MV-4-11 (cell line): ENCODE measurements around the gene MRGPRE.

Experiments
- DNase-seq: peaks from one replicate; lab custom pipeline; 2025; lab: John Stamatoyannopoulos, UW

MRGPRE gene

DNA sequence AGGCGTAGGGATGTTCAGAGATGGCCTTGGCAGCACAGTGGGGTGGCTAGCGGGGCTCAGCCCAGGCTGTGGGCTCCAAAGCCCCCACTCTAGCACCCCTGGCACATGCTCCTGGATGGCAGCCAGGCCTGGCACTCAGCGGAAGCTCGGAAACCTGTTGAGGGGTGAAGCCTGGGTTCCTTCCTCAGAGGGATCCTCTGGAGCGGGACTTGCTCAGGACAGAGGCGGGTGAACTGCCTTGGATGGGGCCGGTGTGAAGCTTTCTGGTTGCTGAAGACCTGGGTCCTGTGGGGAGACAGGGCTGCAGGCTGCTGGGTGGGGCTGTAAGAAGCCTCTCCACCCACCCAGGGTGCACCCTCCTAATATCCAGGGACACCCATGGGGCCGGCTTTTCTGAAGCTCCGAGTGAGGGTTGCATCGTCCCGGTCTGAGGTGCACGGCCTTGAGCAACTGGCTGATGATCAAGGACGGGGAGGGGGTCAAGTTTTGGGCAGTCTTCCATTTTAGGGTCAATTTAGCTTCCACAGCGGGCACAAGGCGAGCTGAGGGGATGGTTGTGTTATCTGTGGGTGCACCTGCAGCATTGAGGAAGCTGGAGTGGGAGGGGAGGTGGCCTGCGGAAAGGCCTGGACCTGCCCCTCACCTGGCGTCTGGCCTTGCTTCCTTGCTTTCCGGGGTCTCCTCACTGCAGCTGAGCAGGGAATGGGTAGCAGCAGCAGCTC lies 5.2 kb downstream of the MRGPRE start:
- no peak for DNase-seq

DNA sequence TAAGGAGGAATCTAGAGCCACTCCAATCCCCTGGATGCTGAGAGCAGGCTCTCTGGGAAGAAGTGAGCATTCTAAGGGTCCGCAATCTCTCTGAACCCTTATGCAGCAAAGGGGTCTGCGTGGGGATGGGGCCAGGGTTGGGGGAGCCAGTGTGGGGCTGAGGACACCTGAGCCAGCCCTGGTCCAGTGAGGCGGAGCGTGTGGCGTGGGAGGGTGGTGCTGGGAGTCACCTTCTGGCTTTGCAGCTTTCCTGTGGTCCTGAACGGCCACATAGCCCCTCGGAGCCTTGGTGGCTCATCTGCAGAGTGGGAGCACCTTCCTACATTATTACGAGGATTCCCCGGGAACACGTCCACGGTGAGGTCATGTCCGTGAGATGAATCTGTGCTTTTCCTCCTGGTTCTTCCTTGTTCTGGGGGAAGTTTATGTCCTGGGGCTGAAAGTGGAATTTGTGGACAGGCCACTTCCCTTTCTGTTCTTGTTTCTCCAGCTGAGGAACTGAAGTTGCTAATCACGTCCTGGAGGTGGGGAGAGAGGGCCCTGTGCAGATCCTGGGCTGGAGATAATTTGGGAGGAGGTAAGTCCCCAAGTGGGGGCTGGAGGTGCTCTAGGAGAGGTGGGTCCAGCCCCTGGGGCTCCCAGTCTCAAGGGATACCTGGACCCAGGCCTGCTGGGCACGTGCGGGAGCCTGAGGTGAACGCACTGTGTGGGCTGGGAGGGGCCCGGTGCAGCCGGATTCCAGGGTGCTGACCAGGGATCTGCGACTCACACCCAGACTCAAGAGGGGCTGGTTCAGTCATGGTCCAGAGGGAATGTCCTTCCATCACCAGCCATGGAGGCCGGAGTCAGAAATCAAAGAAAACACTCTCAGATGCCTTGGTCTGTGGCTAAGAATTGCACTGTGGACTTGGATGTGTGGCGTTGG lies 6.1 kb downstream of the MRGPRE start:
- DNase-seq, result peak; percentile 76

DNA sequence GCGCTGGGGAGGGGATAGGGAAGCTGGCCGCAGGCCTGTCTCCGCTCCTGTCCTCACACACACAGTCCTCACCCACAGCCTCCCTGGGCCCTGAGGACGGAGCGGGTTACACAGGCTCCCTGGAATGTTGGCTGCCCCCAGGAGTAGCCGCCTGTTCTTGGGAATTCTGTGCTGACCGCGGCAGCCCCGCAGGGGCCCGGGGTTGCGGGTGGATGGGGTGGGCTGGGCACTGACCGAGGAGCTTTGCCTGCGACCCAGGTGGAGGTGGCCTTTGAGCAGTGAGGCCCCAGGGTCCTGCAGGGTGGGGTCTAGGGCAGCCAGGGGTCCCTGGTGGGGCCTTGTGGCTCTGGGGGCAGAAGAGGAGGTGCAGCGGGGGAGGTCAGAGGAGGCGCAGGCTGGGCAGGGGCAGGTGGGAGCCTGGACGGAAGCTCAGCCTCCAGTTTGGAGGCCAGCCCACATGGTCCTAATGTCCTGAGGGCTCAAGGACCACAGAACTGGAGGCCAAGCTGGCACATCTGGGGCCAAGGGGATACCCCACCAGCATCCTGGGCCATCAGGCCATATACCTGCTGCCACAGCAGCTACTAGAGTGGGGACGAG lies 7.0 kb downstream of the MRGPRE start:
- no peak for DNase-seq

DNA sequence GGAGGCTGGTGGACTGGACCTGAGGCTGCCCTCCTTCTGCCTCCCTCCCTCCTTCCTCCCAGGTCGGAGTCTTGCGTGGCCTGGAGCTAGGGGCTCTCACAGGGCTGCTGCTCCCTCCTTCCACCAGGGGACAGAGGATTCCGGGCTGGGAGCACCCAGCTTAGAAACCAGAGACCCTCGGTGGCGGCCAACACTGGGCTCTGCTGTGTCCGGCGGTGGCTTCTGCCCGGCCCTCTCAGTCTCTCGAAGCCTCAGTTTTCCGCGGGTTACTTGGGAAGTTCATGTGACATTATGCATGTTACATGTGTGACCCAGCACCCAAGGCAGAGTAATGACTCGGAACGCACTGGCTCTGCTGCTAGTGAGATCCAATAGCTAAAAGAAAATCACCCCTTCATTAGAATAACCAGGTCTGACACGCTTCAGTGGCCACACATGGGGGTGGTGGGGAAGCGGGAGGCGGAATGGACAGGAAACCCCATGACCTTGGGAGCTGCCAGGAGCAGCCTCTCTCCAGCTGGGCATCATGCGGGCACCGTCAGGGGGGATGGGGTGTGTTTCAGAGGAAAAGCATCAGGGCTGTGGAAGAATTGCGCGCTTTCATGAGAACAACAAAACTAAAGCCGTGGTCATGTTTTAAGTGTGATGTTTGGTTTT lies 7.7 kb downstream of the MRGPRE start:
- DNase-seq, result no peak

DNA sequence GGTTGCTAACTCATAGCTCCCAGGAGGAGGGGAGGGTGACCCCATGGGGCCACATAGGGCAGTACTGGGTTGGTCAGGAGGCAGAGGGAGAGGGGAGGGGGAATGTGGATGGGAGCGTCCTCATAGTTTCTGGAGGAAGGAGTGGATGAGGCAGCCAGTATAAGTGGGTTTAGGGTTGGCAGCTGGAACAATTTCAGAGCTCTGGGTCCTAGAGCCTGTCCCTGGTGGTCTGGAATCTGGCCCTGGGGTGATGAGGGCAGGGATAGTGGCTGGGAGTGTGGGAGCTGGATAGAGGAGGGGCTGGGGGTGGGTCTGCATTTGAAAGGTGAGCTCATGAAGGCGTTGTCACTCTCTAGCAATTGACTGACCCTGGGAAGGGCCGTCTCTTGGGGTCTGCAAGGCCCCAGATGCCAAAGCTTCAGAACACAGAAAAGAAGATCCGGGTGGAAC lies 8.3 kb downstream of the MRGPRE start:
- DNase-seq, result no peak

DNA sequence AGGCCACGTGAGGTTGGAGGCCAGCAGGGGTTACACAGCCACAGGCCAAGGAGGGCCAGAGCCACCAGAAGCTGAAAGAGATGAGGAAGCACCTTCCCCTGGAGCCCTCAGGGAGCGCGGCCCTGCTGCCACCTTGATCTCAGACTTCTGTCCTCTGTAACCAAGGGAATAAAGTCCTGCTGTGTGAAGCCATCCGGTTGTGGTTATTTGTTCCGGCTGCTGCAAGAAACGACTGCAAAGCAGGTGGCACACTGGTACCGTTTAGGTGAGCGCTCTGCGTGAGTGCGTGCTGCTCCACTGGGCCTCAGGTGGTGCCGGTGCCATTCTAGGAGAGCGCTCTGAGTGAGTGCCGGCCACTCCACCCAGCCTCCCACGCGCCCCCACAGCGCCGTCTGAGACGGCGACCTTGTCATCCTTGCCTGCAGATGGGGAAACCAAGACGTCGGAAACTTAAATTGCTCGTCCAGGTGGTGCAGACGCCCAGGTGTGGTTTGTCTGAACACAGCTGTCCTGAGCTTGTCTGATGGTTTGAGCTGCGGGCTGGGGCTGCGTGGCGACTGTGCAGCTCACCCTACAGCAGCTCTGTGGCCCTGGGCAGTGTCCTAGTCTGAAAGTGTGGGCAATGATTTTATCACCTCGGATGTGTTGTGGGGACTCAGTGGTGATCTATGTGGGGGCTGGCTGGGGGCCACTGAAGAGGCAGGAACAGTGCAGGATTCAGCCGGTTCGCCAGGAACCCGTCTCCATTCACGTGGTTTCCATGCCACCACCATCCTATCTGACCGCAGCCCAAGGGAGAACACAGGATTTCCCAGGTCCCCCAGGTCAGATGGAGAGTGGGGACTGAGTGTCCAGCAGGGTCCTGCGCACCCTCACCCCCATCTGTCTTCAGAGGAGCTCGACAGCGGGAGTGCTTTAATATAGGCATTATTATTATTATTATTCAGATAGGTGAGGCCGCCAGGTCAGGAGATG lies 9.0 kb downstream of the MRGPRE start:
- DNase-seq, result peak; percentile 34

DNA sequence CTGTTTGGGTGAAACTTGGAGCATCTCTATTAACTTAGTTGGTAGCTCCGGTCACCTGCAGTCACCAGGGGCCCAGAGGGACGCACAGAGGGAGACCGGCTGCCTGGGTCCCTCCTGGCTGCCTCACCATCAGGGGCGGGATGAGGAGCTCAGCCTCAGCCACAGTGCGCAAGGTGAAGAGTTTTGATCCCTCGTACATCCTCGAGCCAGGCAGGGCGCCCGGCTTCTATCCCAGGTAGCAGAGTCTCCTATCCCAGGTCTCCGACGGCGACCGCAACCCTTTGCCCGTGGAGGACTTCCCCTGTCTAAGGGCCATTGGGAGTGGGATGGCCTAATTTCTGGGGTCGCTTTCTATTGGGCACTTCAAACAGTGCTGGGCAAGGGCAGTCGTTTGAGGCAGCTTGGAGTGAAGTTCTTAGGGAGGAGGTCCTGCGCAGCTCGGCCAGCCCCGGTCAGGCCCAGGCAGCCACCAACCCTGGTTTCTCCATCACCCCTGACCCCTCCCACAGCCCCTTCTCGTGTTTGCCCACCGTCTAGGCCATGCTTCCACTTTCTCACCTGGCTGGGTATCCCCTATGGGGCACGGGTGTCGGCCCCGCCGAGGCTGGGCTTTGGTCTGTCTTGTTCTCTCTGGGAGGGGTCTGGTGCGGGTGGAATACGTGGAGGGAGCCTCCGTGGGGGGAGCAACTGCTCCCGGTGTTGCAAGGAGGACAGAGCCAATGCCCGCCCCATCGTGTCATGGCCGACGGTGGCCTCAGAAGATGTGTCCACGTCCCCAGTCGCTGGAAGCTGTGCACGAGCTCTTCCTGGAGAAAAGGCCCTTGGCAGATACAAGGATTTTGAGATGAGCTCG lies 10.0 kb downstream of the MRGPRE start:
- DNase-seq, result no peak

DNA sequence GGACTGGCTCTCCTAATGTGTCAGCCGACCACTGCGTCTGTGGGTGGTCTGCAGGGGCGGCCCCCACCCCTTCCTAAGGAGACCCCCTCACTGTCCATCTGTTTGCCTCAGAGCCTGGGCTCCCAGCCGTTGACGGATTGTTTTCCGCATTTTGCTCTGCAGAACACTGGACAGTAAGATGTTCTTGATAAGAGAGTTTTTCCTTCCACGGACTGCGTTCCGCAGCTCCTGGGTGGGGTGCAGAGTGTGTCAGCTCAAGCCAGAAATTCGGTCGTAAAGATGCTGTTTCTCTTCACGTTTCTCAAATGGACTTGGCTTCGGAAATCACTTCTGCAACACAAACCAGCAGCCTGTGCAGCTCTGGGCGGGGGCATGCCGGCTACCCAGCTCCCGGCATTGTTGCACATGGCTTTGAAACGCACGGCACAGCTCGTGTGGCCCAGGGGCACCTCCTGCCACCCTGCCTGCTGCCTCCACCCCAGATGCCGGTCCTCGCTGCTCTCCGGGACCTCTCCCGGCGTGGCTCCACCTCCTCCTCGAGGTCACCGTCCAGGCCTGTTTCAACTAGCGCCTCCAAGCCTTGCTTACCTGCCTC lies 10.7 kb downstream of the MRGPRE start:
- DNase-seq, result no peak

DNA sequence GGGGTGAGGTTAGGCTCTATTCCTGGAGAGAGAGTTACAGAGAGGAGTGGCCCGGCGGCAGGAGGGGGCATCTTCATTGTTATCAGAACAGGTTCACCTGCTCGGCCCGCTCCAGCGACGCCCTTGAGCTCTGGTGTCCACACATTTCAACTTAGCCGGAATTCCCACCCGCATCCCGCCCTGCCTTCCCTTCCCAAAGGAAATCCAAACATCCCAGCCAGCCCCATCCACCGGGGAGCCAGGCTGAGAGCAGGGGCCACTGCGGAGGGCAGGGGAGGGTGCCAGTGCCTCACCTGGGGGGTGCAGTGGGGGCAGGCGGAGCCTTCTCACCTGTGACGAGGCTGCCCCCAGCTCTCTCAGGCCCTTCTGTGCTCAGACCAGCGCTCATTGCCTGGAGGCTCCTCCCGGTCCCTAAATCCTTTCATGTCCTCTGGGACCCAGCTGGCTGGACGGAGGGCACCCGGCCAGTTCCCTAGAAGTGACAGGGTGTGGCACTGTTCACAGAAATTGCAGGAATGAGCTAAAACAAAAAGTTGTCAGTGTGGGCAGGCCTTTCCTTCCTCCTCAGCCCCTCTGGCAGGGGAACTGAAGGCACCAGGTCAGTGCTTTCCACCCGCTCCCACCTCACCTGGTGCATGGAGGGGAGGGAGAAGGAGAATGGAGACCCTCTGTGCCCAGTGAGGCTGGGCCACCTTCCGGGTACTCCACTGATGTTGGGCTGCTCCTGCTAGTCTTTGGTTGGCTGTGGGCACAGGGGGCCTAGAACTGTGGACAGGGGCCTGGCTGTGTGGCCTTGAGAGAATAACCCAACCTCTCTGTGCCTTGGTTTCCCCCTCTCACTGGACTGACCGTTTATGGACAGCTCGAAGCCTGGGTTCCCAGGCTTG lies 11.5 kb downstream of the MRGPRE start:
- DNase-seq, result no peak

DNA sequence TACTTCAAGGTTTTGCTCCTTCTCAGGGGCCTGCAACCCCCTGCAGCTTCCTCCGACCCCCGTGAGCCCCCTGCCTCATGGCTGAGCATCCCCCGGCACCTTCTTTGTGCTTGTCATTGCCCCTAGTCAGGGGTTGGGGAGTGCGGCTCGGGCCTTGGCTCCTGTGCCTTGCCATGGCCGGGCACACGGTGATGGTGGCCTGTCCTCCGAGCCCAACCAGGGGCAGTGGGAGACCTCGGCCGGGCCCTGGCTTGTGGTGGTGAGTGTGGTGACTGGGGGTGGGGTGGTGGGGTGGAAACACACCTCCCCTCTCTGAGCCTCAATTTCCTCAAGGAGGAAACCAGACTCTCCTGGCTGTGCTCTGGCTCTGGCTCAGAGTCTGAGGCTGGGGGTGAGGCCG lies 12.1 kb downstream of the MRGPRE start:
- no peak for DNase-seq

DNA sequence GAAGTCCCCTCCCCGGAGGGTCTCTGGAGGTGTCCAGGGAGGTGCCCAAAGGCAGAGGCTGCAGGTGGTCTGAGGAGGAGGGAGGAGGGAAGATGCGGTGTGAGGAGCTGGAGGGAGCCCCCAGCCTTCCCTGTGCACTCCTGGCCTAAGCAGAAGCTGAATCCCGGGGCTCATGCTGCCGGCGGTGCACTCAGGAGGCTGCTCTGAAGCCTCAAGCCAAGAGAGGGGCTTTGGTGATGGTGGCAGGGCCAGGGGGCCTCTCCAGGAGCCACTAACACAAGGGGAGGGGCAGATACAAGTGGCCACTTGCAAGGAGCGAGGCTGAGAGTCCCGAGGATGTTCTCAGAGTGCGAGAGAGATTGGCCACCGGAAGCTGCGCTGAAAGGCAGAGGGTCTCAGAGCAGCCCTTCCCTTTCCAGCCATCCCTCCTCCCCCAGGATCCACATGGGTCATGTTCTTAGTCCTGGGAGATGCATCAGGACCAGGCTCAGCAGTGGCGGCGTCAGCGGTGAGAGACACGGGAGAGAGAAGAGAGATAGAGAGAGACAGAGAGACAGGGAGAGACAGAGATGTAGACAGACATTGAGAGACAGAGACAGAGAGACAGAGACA lies 12.8 kb downstream of the MRGPRE start:
- DNase-seq, result no peak

DNA sequence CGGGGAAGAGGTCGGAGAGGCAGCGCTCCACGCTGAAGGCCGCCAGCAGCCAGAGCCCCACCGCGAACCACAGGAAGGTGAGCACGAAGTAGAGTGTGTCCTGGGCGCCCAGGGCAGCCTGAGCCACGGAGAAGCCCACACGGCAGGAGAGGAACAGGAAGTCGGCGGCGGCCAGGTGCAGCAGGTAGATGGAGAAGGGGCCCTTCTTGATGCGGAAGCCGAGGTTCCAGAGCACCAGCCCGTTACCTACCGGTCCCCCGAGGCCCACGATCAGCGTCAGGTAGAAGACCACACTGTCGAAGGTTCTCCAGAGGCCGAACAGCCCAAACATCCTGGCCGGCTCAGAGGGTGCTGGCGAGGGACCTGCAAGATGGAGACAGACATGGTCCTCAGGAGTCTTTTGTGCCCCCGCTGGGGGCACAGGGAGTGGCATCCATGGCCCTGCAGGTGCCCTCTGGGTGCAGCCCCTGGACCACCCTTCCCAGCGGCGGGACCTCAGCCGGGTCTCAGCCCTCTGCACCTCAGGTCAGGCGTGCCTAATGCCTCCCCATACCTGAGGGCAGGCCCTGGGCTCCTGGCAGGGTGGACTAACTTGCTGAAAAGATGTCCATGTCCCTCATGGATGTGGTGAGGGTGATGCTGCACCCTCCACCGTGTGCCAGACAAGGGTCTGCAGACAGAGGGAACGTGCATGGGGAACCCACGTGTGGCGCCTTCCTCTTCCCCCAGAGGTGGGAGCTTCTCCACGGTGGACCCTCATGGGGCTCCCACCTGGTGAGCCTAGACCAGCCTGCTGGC lies 13.5 kb downstream of the MRGPRE start, which contains the start of gene MRGPRG:
Gene MRGPRG, minus strand, starts transcription at position 331 of the 798 bp plus-strand sequence. Its CDS starts 0 bp downstream, at position 331.
- no peak for DNase-seq

DNA sequence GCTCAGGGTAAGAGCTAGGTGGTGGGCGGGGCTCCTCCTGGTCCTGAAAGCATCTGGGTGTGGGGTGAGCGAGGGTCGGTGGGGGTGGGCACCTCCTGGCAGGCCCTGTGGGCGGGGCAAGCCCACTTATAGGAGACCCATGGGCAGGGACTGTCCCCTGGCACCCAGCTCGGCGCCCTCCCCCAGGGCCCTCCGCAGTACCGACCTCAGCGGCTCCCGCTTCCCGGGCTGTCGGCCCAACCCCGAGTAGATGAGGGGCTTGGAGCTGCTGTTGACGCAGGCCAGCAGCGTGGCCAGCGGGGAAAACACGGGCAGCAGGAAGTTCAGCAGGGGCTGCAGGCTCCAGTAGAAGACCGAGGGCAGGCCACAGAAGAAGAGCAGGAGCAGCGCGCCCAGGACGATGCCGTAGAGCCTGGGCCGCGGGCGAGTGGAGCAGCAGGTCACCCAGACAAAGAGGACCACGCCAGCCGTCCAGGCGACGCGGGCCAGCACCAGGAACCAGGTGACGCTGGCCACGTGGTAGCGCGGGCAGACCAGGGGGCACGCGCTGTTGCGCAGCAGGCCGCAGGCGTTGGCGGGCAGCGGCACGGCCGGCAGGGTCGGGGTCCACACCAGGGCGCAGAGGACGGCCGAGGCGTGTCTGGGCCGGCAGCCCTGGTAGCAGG lies 14.3 kb downstream of the MRGPRE start:
- no peak for DNase-seq

DNA sequence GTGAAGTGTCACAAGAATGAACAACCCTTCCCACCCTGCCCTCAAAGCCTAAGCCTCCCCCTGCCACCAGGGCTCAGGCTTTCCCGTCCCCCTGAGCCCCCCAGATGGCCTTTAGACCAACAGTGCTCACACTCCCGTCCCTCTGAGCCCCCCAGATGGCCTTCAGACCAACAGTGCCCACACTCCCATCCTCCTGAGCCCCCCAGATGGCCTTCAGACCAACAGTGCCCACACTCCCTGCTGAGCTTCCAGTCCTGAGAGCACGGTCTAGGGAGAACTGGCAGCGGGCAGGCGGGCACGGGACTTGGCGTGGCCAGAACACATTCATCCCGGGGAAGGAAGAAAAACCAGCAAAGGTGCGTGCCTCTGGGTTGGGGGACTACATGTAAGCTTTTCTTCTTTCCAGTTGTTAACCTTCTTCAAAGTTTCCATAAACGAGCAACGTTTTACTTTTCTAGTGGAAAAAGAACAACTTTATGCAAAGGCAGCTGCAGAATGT lies 16.1 kb downstream of the MRGPRE start:
- DNase-seq, result no peak

DNA sequence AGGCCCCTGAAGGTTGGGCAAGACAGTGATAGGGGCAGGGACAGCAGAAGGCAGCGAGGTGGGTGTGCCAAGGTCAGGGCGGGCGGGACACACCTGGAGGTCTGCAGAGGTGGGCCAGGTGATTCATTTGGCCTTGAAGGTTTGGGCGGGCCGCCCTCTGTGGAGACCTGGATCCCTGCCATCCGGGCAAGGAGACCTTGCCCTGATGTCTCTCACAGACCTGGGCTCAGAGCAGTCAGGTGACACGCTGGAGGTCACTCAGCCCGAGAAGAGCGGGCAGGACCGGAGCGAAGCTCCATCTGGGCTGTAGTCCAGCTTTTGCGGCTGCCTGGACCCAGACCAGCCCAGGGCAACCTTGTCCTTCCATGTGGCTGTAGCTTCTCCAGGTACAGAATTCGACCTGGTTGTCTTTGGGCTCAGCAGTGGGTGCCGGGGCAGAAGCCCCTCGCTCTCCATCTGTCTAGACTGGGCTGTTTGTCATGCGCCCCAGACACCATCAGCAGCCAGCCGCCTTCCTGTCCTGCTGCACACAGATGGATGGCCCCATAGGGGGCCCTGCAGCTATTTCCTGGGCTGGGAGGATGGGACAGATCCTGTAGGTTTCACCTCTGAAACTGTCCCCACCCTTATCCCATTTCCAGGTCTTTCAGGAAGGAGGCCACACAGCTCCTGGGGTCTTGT lies 16.7 kb downstream of the MRGPRE start:
- DNase-seq, result no peak

DNA sequence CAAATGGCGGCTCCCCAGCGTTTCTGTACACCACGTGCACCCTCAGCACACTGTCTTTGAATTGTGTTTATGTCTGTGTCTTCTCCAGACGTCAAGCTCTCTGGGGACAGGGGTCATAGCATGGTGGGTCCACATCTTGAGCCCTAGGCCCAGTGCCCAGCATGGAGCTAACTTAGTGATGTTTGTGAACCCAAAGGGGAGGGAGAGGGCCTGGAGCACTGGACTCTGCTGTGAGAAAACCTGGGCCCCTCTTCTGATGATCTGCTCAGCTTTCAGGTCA lies 17.9 kb downstream of the MRGPRE start:
- DNase-seq, result no peak
